Adrenal gland (tissue), 5 donors: ENCODE results near the gene ACTL10.
"Not testable (repeated sequence)": the region's sequence is repeated elsewhere in the genome, so short reads cannot be mapped to it uniquely, and the experiment has no call there.

Source experiments
- POLR2A ChIP-seq, 2 donors: fragments of 450-650 bp; IDR thresholded peaks; one replicate each; pipeline ENCODE4 v1.6.1; 2017; ENCODE audit warnings: antibody characterized with exemption in 2 of 2, mild to moderate bottlenecking in 2 of 2, moderate library complexity in 1 of 2
- TF ChIP-seq, protein P1 (sequence below), 6 experiments: fragments of 450-650 bp in 4 of 6; fragments of 200-600 bp in 2 of 6; sonication (generic) in 1 of 6; IDR thresholded peaks; 1 replicate in 5 of 6; 2 replicates in 1 of 6; pipeline versions ENCODE4 v1.5.1 to v1.8.0; 2016 to 2021; ENCODE audit warnings: antibody characterized with exemption in 6 of 6, mild to moderate bottlenecking in 2 of 6, moderate library complexity in 1 of 6
- donor health status: DM: no; HTN: no; CAD: no.

- TF ChIP-seq, protein P1, sequence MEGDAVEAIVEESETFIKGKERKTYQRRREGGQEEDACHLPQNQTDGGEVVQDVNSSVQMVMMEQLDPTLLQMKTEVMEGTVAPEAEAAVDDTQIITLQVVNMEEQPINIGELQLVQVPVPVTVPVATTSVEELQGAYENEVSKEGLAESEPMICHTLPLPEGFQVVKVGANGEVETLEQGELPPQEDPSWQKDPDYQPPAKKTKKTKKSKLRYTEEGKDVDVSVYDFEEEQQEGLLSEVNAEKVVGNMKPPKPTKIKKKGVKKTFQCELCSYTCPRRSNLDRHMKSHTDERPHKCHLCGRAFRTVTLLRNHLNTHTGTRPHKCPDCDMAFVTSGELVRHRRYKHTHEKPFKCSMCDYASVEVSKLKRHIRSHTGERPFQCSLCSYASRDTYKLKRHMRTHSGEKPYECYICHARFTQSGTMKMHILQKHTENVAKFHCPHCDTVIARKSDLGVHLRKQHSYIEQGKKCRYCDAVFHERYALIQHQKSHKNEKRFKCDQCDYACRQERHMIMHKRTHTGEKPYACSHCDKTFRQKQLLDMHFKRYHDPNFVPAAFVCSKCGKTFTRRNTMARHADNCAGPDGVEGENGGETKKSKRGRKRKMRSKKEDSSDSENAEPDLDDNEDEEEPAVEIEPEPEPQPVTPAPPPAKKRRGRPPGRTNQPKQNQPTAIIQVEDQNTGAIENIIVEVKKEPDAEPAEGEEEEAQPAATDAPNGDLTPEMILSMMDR (IDR thresholded peaks at IDR 0.05) = not testable (repeated sequence)
- not testable (repeated sequence) for TF ChIP-seq POLR2A (IDR thresholded peaks at IDR 0.05)
Measured at GRCh38 chr20:33698966-33699365, 32.2 kb downstream of the ACTL10 start.
